Nucleus accumbens (tissue), 56 donors: ENCODE data around the gene TEX14.
A peak's percentile ranks its signal among the peaks of the same experiment; 100 is the strongest.

Experiments used
- DNase-seq, 56 donors: peaks; one replicate each; lab custom pipeline; 2025; lab: John Stamatoyannopoulos, UW

The TEX14 gene

GRCh38 chr17:58533616-58534188, 158.1 kb downstream of the TEX14 start:
- peak in 29 of 56 donors; percentile 16 to 63 (median 41) for DNase-seq

- peak in 4 of 56 donors; percentile 32 to 48 (median 40) for DNase-seq
Measured at GRCh38 chr17:58532555-58532951, 159.3 kb downstream of the TEX14 start.

DNA sequence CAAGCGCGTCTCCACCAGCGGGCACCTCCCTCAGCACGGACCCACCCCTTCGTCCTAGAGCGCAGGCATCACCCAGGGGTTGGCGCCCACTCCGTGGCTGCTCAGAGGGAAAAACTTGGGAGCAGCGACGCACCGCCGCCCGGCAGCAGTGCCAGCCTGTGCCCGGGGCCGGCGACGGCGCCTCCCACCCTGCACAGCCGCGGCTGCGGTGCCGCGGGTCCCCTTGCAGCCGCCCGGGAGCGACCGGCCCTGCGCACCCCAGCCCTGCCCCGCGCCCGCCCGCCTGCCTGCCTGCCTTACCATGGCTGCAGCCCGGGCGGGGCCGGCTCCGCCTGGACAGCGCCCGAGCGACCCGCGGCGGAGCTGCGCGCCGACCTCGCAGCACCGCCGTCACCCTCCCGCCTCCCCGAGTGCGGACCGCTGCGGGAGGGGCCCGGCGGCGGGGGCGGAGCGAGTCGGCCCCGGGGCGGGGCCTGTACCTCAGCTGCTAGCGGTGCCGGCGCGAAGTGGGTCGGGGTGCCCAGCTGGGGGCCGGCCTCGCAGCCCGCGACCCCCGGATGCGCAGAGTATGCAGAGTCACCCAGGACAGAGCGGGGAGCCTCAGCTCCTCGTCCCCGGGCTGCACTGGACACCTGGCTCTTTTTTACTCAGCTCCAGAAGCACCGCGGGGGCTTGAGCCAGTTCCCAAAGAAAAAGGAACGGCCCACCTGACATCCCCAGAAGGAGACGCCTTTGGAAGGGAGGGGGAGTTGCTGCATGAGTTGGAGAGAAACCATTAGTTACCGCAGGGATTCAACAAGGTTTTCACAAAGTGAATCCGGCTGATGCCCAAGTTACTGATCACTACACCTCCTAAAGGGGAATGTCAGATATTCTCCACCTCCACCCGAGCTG, 159.9 kb downstream of the TEX14 start:
- peak in 51 of 56 donors; percentile 26 to 88 (median 68) for DNase-seq

DNA sequence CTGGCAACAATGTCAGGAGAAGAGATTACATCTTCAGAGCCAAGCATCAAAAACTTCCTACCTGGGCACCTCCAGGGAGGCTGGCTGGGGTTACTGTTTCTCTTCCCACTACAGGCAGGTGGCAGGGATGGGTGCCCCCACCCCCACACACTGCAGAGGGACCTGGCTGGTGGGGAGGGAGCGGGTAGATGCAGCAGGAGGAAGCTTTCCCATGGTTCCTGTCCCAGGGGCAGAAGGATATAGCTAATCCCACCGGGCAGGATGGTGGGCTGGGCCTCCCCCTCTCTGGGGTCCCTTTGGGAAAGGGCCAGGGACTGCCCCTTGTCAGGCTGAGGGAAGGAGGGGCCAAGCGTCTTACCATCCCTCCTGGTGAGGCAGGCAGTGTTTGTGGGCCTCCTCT, 160.7 kb downstream of the TEX14 start:
- DNase-seq, result peak in 8 of 56 donors; percentile 21 to 56 (median 35)

- peak in 7 of 56 donors; percentile 25 to 56 (median 47) for DNase-seq
Measured at GRCh38 chr17:58530655-58531054, 161.2 kb downstream of the TEX14 start.

DNA sequence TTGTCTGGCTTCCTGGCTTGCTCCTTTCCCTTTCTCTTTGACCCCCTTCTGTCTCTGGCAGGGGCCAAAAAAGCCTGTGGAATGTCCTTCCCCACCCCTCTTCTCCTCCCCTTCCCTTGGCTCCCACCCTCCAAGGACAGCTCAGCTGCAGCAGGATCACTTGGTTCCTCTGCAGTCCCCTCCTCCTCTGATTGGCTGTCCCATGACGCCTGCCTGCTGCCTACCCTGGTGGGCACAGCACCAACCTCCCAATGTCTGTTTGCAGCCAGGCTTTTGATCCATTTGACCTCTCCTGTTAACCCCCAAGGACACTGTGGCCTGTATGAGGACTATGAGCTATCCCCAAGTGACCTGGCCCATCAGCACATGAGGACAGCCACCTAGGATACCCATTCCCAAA, 162.6 kb downstream of the TEX14 start:
- peak in 49 of 56 donors; percentile 22 to 86 (median 73) for DNase-seq

DNA sequence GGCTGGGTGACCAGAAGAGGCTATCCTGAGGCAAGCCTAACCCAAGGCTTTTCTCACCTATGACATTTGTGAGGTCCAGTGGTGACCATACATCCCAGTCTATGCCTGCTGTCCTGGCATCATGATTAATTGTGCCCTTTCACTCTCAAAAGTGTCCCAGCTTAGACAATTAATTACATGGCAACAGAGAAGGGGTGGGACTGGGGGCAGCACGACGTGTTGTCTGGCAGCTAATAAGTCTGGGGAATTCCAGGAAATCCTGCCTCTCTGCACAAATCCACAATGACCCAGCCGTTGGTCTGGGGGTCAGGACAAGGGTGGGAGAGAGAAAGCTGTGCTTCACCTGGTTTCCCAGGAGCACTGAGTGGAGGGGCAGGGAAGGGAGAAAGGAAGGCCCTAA, 163.4 kb downstream of the TEX14 start:
- DNase-seq, result peak in 3 of 56 donors; percentile 47 to 57 (median 53)

- DNase-seq, result peak in 53 of 56 donors; percentile 32 to 93 (median 83)
Measured at GRCh38 chr17:58527949-58528348, 163.9 kb downstream of the TEX14 start.

DNA sequence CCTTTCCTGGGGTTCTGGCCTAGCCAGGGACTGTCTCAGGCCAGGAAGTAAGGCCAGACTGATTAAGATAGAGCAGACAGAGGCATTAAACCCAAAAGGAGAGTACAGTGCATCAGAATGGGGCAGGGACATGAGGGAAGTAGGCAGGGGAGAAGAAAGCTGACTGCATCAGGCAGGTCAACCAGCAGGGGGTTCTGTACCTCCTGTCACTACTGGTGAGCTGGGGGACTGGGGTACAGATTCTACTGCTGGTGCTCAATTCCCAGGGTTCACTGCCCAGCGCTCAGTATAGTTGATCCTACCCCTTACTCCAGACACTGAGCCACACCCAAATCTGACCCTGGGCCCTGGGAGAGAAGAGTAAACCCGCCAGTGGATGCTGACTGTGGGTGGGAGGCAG, 164.5 kb downstream of the TEX14 start:
- DNase-seq, result peak in 8 of 56 donors; percentile 22 to 66 (median 52)

DNA sequence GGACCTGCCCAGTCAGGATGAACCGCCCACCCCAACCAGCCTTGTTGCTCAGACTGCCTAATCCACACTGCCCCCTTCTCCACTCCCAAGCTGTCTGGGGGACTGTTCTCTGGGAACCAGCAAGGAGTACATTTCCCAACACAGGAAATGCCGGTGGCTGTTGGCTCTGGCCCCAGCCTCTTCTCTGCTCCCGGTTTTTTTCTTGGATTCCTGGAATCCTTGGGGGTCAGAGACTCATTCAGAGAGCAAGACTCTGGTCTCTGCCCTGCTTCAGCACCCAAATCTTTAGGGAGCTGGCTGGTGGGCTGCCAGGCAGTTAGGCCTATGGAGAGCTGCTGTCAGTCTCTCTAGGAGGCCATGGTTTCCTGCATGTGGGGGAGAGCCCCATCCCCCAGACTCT, 166.6 kb downstream of the TEX14 start:
- no peak for DNase-seq

GRCh38 chr17:58521680-58522079, 170.2 kb downstream of the TEX14 start:
- no peak for DNase-seq

DNA sequence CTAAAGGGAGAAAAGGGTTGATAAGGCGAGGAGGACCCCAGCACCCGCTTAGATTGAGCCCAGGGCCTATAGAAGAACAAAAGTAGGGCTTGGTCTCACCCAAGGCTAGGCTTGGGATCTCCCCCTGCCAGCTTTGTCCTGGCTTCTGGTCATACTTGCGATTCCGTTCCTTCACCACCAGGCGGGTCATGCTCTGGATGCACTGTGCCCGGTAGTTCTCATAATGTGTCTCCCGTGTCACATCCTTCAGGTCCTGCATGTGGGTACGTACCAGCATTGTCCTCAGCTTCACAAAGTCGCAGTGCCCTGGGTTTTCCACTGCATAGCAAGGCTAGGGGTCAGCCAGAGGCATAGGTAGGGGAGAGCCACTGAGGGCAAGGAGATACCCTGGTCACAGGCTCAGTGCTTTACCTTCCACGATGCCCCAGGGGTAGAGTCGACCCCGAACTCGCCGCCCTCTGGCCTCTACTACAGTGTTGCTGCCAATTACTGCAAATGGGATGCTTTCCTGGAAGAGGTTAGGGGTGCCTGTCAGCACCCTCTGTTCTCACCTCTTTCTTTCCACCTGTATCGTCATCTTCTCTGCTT, 170.9 kb downstream of the TEX14 start:
- peak in 4 of 56 donors; percentile 14 to 22 (median 16) for DNase-seq

- DNase-seq, result peak; percentile 97 to 100 (median 100)
Measured at GRCh38 chr17:58517928-58518609, 173.8 kb downstream of the TEX14 start.

DNA sequence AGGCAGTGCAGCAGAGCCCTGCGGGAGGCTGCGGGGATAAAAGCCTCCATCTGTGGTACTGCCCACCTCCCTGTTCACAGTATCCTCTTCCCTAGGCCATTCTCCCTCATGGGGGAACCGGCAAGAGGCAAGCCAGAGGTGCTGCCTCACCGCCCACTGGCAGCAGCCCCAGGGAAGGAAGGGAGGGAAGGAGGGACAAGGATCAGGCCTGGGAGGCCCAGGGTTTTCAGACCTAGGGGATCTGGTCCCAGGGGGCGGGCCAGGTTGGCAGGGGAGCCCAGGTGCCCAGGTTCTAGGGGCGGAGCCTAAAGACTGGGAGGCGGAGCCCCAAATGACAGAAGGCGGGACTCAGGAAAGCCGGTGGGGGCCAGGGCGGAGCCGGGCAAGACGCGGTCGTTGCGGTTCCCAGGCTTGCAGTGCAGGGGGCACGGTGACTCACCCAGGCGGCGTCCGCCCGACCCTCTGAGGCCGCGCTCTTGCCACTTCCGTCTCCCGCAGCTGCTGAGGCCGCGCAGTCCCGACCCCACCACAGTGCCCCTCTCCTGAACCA, 174.4 kb downstream of the TEX14 start:
- DNase-seq, result no peak

DNA sequence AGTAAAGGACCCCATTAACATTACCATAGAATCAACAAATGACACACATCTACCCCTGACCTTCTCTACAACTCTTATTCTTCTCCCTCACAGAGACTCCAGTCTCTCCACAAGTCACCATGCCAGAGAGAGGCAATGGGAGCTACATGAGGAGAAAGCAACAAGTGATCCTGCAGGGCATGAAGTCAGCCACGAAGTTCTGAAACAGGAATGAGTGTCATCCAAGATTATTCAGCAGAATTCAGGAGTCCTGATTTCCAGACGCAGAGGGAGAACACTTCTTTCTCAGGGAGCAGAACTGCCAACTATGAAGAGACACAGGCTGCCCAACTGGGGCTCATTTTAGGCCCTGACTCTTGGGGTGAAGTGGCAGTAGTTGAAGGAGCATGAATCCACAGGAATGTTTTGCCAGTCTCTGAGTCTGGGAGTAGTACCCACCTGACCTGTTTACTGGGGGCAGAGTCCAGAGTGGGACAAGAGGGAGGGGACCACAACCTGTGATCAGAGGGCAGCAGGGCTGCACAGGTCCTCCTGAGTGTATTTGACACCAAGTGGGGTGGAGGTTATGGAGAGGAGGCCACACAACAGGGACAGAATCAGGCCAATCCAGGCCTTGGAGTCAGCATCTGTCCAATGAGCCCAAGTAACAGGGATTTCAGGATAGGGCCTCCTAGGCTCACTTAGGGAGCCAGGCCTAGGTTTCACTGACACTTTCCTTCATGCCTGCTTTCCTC, 175.0 kb downstream of the TEX14 start:
- no peak for DNase-seq

- DNase-seq, result no peak
Measured at GRCh38 chr17:58515286-58515685, 176.6 kb downstream of the TEX14 start.

- no peak for DNase-seq
Measured at GRCh38 chr17:58514770-58515157, 177.1 kb downstream of the TEX14 start.

GRCh38 chr17:58513965-58514769, 177.7 kb downstream of the TEX14 start, which contains the start of gene MTMR4:
Gene MTMR4 (minus strand): TSS chr17:58514638. CDS start chr17:58514407, 231 bp downstream.
- DNase-seq, result peak in 51 of 56 donors; percentile 10 to 88 (median 67)
